GM12873 (cell line): ENCODE measurements around the gene FCRL4.
A peak's percentile ranks its signal among the peaks of the same experiment; 100 is the strongest.

ENCODE experiments used
- CTCF ChIP-seq: IDR thresholded peaks from 2 replicates; pipeline ENCODE4 v1.5.1; 2012; ENCODE audit warnings: low read depth, mild to moderate bottlenecking, moderate library complexity, low read length, control low read depth; ENCODE audit not compliant: insufficient read depth; ENCODE audit errors: missing control alignments

The FCRL4 gene

GRCh38 chr1:157580179-157580827, 17.6 kb downstream of the FCRL4 start:
- TF ChIP-seq CTCF = peak; percentile 74

GRCh38 chr1:157577420-157577819, 20.5 kb downstream of the FCRL4 start:
- no peak for TF ChIP-seq CTCF

- no peak for TF ChIP-seq CTCF
Observed at GRCh38 chr1:157575744-157576143, 22.1 kb downstream of the FCRL4 start.

- TF ChIP-seq CTCF = no peak
Observed at GRCh38 chr1:157574836-157575235, 23.0 kb downstream of the FCRL4 start.

GRCh38 chr1:157566484-157567300, 31.2 kb downstream of the FCRL4 start:
- no peak for TF ChIP-seq CTCF

- no peak for TF ChIP-seq CTCF
Observed at GRCh38 chr1:157562515-157562914, 35.4 kb downstream of the FCRL4 start.

GRCh38 chr1:157558119-157558518, 39.8 kb downstream of the FCRL4 start:
- no peak for TF ChIP-seq CTCF
